H1 (cell line): ENCODE results near the gene EGF. TPM values are rescaled to one million over a fixed set of nuclear protein-coding genes. Genes with fewer than 3 reads are reported as not detected.

Experiments
- CTCF ChIA-PET: fragments of 300-600 bp; sonication (Branson Sonifier 250); formaldehyde crosslinking; loops from one replicate; lab custom pipeline; 2021; ENCODE audit not compliant: partially characterized antibody; lab: Charles Lee
- POLR2A ChIA-PET: fragments of 300-600 bp; sonication (Branson Sonifier 250); formaldehyde crosslinking; loops from one replicate; lab custom pipeline; 2021; ENCODE audit warnings: inconsistent platforms; ENCODE audit not compliant: partially characterized antibody; lab: Charles Lee
- DNase-seq, 2 experiments: peaks; one replicate each; pipeline versions ENCODE4 v3.0.0 to v3.0.0-alpha.2; 2010 to 2022; ENCODE audit warnings: low spot score in 2 of 2, low read depth in 1 of 2, mixed read lengths in 1 of 2
- FAIRE-seq: peaks from 2 replicates; lab custom pipeline; 2011; peaks lifted over from hg19 to GRCh38; lab: Jason Lieb, UNC
- H2AFZ ChIP-seq: 2 replicates; pipeline ENCODE4 v1.8.1; 2012; ENCODE audit warnings: low read length, inconsistent platforms
- H2AK5ac ChIP-seq: 2 replicates; pipeline ENCODE4 v1.6.1; 2013; ENCODE audit warnings: low read depth, low read length
- H2BK120ac ChIP-seq: replicated peaks from 2 replicates; pipeline ENCODE3; 2013; ENCODE audit warnings: low read depth, low read length, inconsistent platforms
- H2BK12ac ChIP-seq: 2 replicates; pipeline ENCODE4 v1.6.1; 2013; ENCODE audit warnings: low read depth, low read length
- H2BK15ac ChIP-seq: 2 replicates; pipeline ENCODE4 v1.6.1; 2013; ENCODE audit warnings: low read length
- H2BK20ac ChIP-seq: 2 replicates; pipeline ENCODE4 v1.6.1; 2013; ENCODE audit warnings: low read length
- H2BK5ac ChIP-seq: 2 replicates; pipeline ENCODE4 v1.6.1; 2013; ENCODE audit warnings: low read depth, low read length
- H3K14ac ChIP-seq: 2 replicates; pipeline ENCODE4 v1.6.1; 2013; ENCODE audit warnings: inconsistent platforms; ENCODE audit not compliant: insufficient read length
- H3K18ac ChIP-seq: 2 replicates; pipeline ENCODE4 v1.6.1; 2013; ENCODE audit warnings: low read length; ENCODE audit errors: extremely low read depth
- H3K23ac ChIP-seq: 2 replicates; pipeline ENCODE4 v1.6.1; 2013; ENCODE audit warnings: inconsistent platforms; ENCODE audit not compliant: insufficient read length
- H3K23me2 ChIP-seq: 2 replicates; pipeline ENCODE4 v1.6.1; 2013; ENCODE audit warnings: low read depth, low read length
- H3K27ac ChIP-seq: 2 replicates; pipeline ENCODE4 v1.6.1; 2011; ENCODE audit warnings: low read depth, low read length, inconsistent platforms
- H3K27me3 ChIP-seq, 4 experiments: replicated peaks in 1 of 4; 1 replicate in 1 of 4; 2 replicates in 3 of 4; pipeline versions ENCODE4 v1.6.1 to v1.8.1; 2011 to 2013; ENCODE audit warnings: low read length in 3 of 4, mild to moderate bottlenecking in 3 of 4, inconsistent platforms in 2 of 4, mixed read lengths in 2 of 4, moderate library complexity in 1 of 4; ENCODE audit not compliant: control insufficient read depth in 3 of 4, insufficient read depth in 3 of 4; ENCODE audit errors: extremely low read depth in 1 of 4
- H3K36me3 ChIP-seq, 4 experiments: 2 replicates each; pipeline versions ENCODE4 v1.6.1 to v1.8.1; 2011 to 2013; ENCODE audit warnings: mild to moderate bottlenecking in 4 of 4, low read length in 3 of 4, moderate library complexity in 2 of 4, control low read depth in 1 of 4, inconsistent platforms in 1 of 4; ENCODE audit not compliant: insufficient read depth in 4 of 4, control insufficient read depth in 2 of 4
- H3K4ac ChIP-seq: replicated peaks from 2 replicates; pipeline ENCODE3; 2013; ENCODE audit warnings: low read length, low read depth, mixed read lengths, inconsistent platforms; ENCODE audit not compliant: insufficient read length
- H3K4me1 ChIP-seq, 4 experiments: replicated peaks in 1 of 4; 1 replicate in 1 of 4; 2 replicates in 3 of 4; pipeline versions ENCODE4 v1.6.1 to v1.8.1; 2011 to 2013; ENCODE audit warnings: low read length in 3 of 4, inconsistent platforms in 2 of 4, mixed read lengths in 1 of 4; ENCODE audit not compliant: insufficient read depth in 4 of 4, control insufficient read depth in 3 of 4
- H3K4me2 ChIP-seq, 2 experiments: 2 replicates each; pipeline versions ENCODE4 v1.6.1 to v1.8.1; 2011 to 2013; ENCODE audit warnings: low read depth in 2 of 2, low read length in 2 of 2, control low read depth in 1 of 2, inconsistent platforms in 1 of 2, mild to moderate bottlenecking in 1 of 2; ENCODE audit not compliant: insufficient read depth in 1 of 2
- H3K4me3 ChIP-seq, 4 experiments: fragments of 200-600, 300-600 bp in 1 of 4; sonication (generic), shearing (Covaris generic), sonication (Bioruptor Twin) in 1 of 4; 2 replicates each; pipeline versions ENCODE4 v1.5.1 to v1.8.1; 2011 to 2016; ENCODE audit warnings: low read length in 4 of 4, low read depth in 3 of 4, control low read depth in 2 of 4, inconsistent platforms in 2 of 4, mild to moderate bottlenecking in 2 of 4, mixed read lengths in 1 of 4, moderate library complexity in 1 of 4; ENCODE audit not compliant: insufficient read depth in 2 of 4; ENCODE audit errors: extremely low read depth in 1 of 4
- H3K56ac ChIP-seq: replicated peaks from 2 replicates; pipeline ENCODE3; 2013; ENCODE audit warnings: low read depth, mild to moderate bottlenecking, mixed read lengths, low read length, inconsistent platforms; ENCODE audit not compliant: insufficient read length
- H3K79me1 ChIP-seq: 2 replicates; pipeline ENCODE4 v1.6.1; 2013; ENCODE audit warnings: low read depth, low read length, control low read depth
- H3K79me2 ChIP-seq, 2 experiments: 2 replicates each; pipeline versions ENCODE4 v1.6.1 to v1.8.1; 2012 to 2013; ENCODE audit warnings: low read length in 2 of 2, mild to moderate bottlenecking in 2 of 2, inconsistent platforms in 1 of 2; ENCODE audit not compliant: insufficient read depth in 2 of 2, control insufficient read depth in 1 of 2
- H3K9ac ChIP-seq, 4 experiments: replicated peaks in 1 of 4; 1 replicate in 1 of 4; 2 replicates in 3 of 4; pipeline versions ENCODE4 v1.6.1 to v1.8.1; 2011 to 2013; ENCODE audit warnings: low read depth in 3 of 4, low read length in 3 of 4, control low read depth in 2 of 4, mild to moderate bottlenecking in 2 of 4, moderate library complexity in 2 of 4, inconsistent platforms in 1 of 4; ENCODE audit errors: extremely low read depth in 1 of 4
- H3K9me3 ChIP-seq, 2 experiments: 2 replicates each; pipeline versions ENCODE4 v1.6.1 to v1.8.1; 2012 to 2013; ENCODE audit warnings: mild to moderate bottlenecking in 2 of 2, moderate library complexity in 2 of 2, control low read depth in 1 of 2, inconsistent platforms in 1 of 2, low read depth in 1 of 2, low read length in 1 of 2, mixed read lengths in 1 of 2; ENCODE audit not compliant: insufficient read depth in 2 of 2
- H4K20me1 ChIP-seq, 2 experiments: replicated peaks in 1 of 2; 2 replicates each; pipeline versions ENCODE3 to v1.8.1; 2011 to 2013; ENCODE audit warnings: inconsistent platforms in 2 of 2, low read length in 2 of 2, mild to moderate bottlenecking in 1 of 2; ENCODE audit not compliant: insufficient read depth in 2 of 2, control insufficient read depth in 1 of 2
- H4K5ac ChIP-seq: 2 replicates; pipeline ENCODE4 v1.6.1; 2013; ENCODE audit warnings: low read length, low read depth, mixed read lengths, inconsistent platforms; ENCODE audit not compliant: insufficient read length
- H4K8ac ChIP-seq: 2 replicates; pipeline ENCODE4 v1.8.0; 2013; ENCODE audit warnings: mild to moderate bottlenecking, moderate library complexity, low read length, inconsistent platforms; ENCODE audit not compliant: insufficient read depth; ENCODE audit errors: extremely low read depth
- H4K91ac ChIP-seq: replicated peaks from 2 replicates; pipeline ENCODE3; 2013; ENCODE audit warnings: low read length, mixed read lengths, inconsistent platforms; ENCODE audit not compliant: insufficient read length
- EP300 ChIP-seq, 2 experiments: IDR thresholded peaks; 1 replicate in 1 of 2; 2 replicates in 1 of 2; pipeline ENCODE4 v1.6.1; 2011 to 2012; ENCODE audit warnings: low read depth in 2 of 2, low read length in 2 of 2, mild to moderate bottlenecking in 2 of 2, borderline replicate concordance in 1 of 2, inconsistent platforms in 1 of 2, moderate library complexity in 1 of 2
- FOSL1 ChIP-seq: IDR thresholded peaks from 2 replicates; pipeline ENCODE4 v1.6.1; 2011; ENCODE audit warnings: mild to moderate bottlenecking, low read depth, low read length, moderate library complexity; ENCODE audit not compliant: insufficient read depth
- GABPA ChIP-seq: IDR thresholded peaks from 2 replicates; pipeline ENCODE4 v1.6.1; 2011; ENCODE audit warnings: mild to moderate bottlenecking, low read length, moderate library complexity, borderline replicate concordance; ENCODE audit not compliant: insufficient read depth
- MAFK ChIP-seq: IDR thresholded peaks from 2 replicates; pipeline ENCODE4 v1.6.1; 2012; ENCODE audit warnings: low read depth, mild to moderate bottlenecking, improper control_type of control experiment, low read length
- MAX ChIP-seq: IDR thresholded peaks from 2 replicates; pipeline ENCODE4 v1.6.1; 2012; ENCODE audit warnings: inconsistent platforms
- POLR2A ChIP-seq, 2 experiments: IDR thresholded peaks; 1 replicate in 1 of 2; 2 replicates in 1 of 2; pipeline ENCODE4 v1.6.1; 2011; ENCODE audit warnings: low read depth in 2 of 2, low read length in 2 of 2, mild to moderate bottlenecking in 2 of 2; ENCODE audit errors: control extremely low read depth in 1 of 2
- POLR2AphosphoS5 ChIP-seq: IDR thresholded peaks from 2 replicates; pipeline ENCODE4 v1.6.1; 2011; ENCODE audit warnings: low read depth, low read length
- SP2 ChIP-seq: IDR thresholded peaks from 2 replicates; pipeline ENCODE4 v1.6.1; 2012; ENCODE audit warnings: mild to moderate bottlenecking, low read length, inconsistent platforms
- SRF ChIP-seq: IDR thresholded peaks from 2 replicates; pipeline ENCODE4 v1.6.1; 2011; ENCODE audit warnings: mild to moderate bottlenecking, low read depth, low read length, moderate library complexity
- WGBS, 2 experiments: shearing (Covaris generic) in 1 of 2; methylation state at CpG; one replicate each; pipeline versions ENCODE4 v1.1.6 to v1.1.7; 2013 to 2015; ENCODE audit warnings: low lambda C conversion rate in 2 of 2, mixed read lengths in 2 of 2, inconsistent platforms in 1 of 2, low coverage in 1 of 2, missing lambda C conversion rate in 1 of 2; ENCODE audit not compliant: insufficient replicate concordance in 2 of 2, insufficient coverage in 1 of 2, insufficient read length in 1 of 2; ENCODE audit errors: extremely low coverage in 1 of 2, missing lambda C conversion rate in 1 of 2; 5-methylcytosine and 5-hydroxymethylcytosine counted together
- polyA plus RNA-seq, 7 experiments: library from polyadenylated mRNA; depleted of rRNA in 3 of 7; stranded (reverse) in 5 of 7; unstranded in 2 of 7; fragments of >200 nt in 5 of 7; fragments of 200-250 nt in 2 of 7; gene quantifications; 1 replicate in 5 of 7; 2 replicates in 1 of 7; 4 replicates in 1 of 7; pipeline versions ENCODE4 v1.2.1 to v1.2.3, GENCODE V29; 2011 to 2013; ENCODE audit warnings: missing spikeins in 2 of 7, mixed read lengths in 2 of 7
- total RNA-seq: library from RNA; stranded (reverse); fragmentation: NEBNext Ultra II Directional; extraction: Animal tissue kit (Norgen Biotek cat#: 25700); gene quantifications from 2 replicates; pipeline ENCODE4 v1.2.1, GENCODE V29; 2021

Gene EGF
- total and polyA plus RNA-seq, 2 of the 8 experiments (the other 6 are each of a cell fraction or from before 2014, with no cell fraction given): 1.5 to 2.6 TPM

GRCh38 chr4:109872065-109872464 lies 40.6 kb upstream of the EGF start:
- ChIA-PET CTCF (interaction anchor here (0.6 to 1.1 kb wide), 3 partner anchors 98 to 188 kb away, joined by 3 read pairs; no protein-coding TSS in a partner anchor), POLR2A (no interaction called here)
- H2BK20ac ChIP-seq: no peak overlapping the region
- H2BK15ac ChIP-seq: no peak overlapping the region
- DNase-seq (no peak), FAIRE-seq (no peak)
- H3K18ac ChIP-seq: no peak overlapping the region
- no peak overlapping the region for H3K4me3 ChIP-seq
- H3K79me1 ChIP-seq: no peaks in the 10 kb centered on the region
- no peak overlapping the region for H4K91ac ChIP-seq
- H3K79me2 ChIP-seq: no peaks in the 10 kb centered on the region
- H2AK5ac ChIP-seq: no peak overlapping the region
- H3K36me3 ChIP-seq: no peaks in the 10 kb centered on the region
- no peak overlapping the region for H2BK120ac ChIP-seq
- H3K4me1 ChIP-seq: no peaks in the 10 kb centered on the region
- no peak overlapping the region for H3K4ac ChIP-seq
- WGBS, 2 experiments: 88% methylated on average over 2 of the region's 2 CpGs; no CpG with 5 or more reads in 1 of the 2 experiments
- H4K8ac ChIP-seq: no peak overlapping the region
- H3K27ac ChIP-seq: no peak overlapping the region
- no peaks in the 10 kb centered on the region for H3K27me3 ChIP-seq
- H2BK5ac ChIP-seq: no peak overlapping the region
- H4K5ac ChIP-seq: no peak overlapping the region
- no peak overlapping the region for H2BK12ac ChIP-seq
- no peaks in the 10 kb centered on the region for H3K23me2 ChIP-seq
- no peak overlapping the region for H3K23ac ChIP-seq
- H2AFZ ChIP-seq: no peak overlapping the region
- no peak overlapping the region for H3K56ac ChIP-seq
- H3K9ac ChIP-seq: no peak overlapping the region
- H3K4me2 ChIP-seq: no peak overlapping the region
- TF ChIP-seq GABPA: no peak
- TF ChIP-seq EP300 (IDR thresholded peaks at IDR 0.05; ENCODE audit: borderline replicate concordance in 1 of 2, low read depth in 2 of 2, low read length in 2 of 2): no peak
- TF ChIP-seq SRF: no peak
- no peak for TF ChIP-seq POLR2A (IDR thresholded peaks at IDR 0.05; ENCODE audit: control extremely low read depth in 1 of 2, low read depth in 2 of 2, low read length in 2 of 2)
- TF ChIP-seq MAX: no peak
- no peak for TF ChIP-seq FOSL1
- TF ChIP-seq SP2: no peak
- no peak for TF ChIP-seq POLR2AphosphoS5
- TF ChIP-seq MAFK: no peak
- H4K20me1 ChIP-seq: no peaks in the 10 kb centered on the region
- H3K14ac ChIP-seq: no peak overlapping the region
- no peaks in the 10 kb centered on the region for H3K9me3 ChIP-seq
